Activated CD4-positive, alpha-beta T cell treated with anti-CD3 and anti-CD28 coated beads for 36 hours (primary cell): ENCODE data around the gene CRYBB1. TPM values are rescaled to one million over a fixed set of nuclear protein-coding genes. Genes with fewer than 3 reads are reported as not detected.

Source experiments
- ATAC-seq: fragments of 200-7000 bp; cut with Tn5 transposase; one replicate; pipeline ENCODE4 v1.10.0; 2021; ENCODE audit warnings: mild to moderate bottlenecking, moderate library complexity
- CTCF ChIA-PET: fragments of 350-600 bp; sonication (Branson Sonifier 250); formaldehyde crosslinking; loops from one replicate; lab custom pipeline; 2021; ENCODE audit warnings: antibody characterized with exemption; lab: Charles Lee
- POLR2A ChIA-PET: fragments of 350-600 bp; sonication (Branson Sonifier 250); formaldehyde crosslinking; loops from one replicate; lab custom pipeline; 2021; ENCODE audit warnings: antibody characterized with exemption, inconsistent platforms; lab: Charles Lee
- DNase-seq: peaks from one replicate; pipeline ENCODE4 v3.0.0-alpha.2; 2020
- H3K27ac Mint-ChIP-seq: one replicate; pipeline ENCODE4 v1.8.0; 2021; ENCODE audit warnings: mixed read lengths
- H3K27me3 Mint-ChIP-seq: one replicate; pipeline ENCODE4 v1.8.0; 2021; ENCODE audit warnings: mixed read lengths
- H3K36me3 Mint-ChIP-seq: one replicate; pipeline ENCODE4 v1.8.0; 2021; ENCODE audit warnings: low read depth, mixed read lengths
- H3K4me1 Mint-ChIP-seq: one replicate; pipeline ENCODE4 v1.8.0; 2021; ENCODE audit warnings: mixed read lengths
- H3K4me3 Mint-ChIP-seq: one replicate; pipeline ENCODE4 v1.8.0; 2021; ENCODE audit warnings: mild to moderate bottlenecking, moderate library complexity, mixed read lengths
- H3K9me3 Mint-ChIP-seq: one replicate; pipeline ENCODE4 v1.8.0; 2021; ENCODE audit warnings: low read depth, mixed read lengths
- intact Hi-C, 2 experiments: fragments of 100-400 bp; cut with DNase I in 1 of 2; cut with micrococcal nuclease in 1 of 2; formaldehyde crosslinking; loops; one replicate each; pipeline versions ENCODE4 v1.14.2 to v1.15.1; 2022 to 2024; cut with DNase I, micrococcal nuclease
- total RNA-seq, 2 experiments: library from RNA; stranded (reverse); gene quantifications; one replicate each; pipeline ENCODE4 v1.2.3, GENCODE V29; 2021

The CRYBB1 gene
- total RNA-seq, 2 experiments from 2014 or later: not detected

DNA sequence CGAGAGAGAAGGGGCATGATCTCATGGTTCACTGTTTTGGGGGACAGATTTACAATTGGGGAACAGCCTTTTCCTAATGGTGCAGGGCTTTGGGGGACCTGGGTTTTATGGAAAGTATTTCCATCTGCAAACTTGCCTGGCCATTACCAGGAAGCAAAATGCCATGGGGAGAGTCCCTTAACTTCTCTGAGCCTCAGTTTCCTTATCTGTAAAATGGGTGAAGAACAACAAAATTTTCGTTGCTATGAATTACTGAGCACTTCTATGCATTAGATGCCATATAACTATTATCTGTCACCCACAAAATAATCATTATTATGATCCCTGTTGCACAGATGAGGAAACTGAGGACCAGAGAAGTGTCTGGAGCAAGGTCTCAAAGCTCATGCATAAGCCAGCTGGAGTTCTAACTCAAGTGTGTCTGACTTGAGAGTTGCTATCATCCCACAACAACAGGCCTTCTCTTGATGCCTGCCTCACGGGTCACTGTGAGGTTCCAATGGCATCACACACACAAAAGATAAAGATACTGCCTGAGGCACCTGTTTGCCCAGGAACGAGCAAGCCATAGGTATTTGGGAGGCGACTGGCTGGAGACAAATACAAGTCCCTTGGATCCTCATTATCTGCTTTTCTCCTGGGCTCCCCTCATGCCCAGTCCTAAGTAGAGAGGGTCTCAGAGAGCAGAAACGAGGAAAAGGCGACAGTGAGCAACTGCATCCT lies 43.7 kb downstream of the CRYBB1 start:
- H3K4me1 Mint-ChIP-seq: peaks cover 18% of the 10 kb centered on the region

DNA sequence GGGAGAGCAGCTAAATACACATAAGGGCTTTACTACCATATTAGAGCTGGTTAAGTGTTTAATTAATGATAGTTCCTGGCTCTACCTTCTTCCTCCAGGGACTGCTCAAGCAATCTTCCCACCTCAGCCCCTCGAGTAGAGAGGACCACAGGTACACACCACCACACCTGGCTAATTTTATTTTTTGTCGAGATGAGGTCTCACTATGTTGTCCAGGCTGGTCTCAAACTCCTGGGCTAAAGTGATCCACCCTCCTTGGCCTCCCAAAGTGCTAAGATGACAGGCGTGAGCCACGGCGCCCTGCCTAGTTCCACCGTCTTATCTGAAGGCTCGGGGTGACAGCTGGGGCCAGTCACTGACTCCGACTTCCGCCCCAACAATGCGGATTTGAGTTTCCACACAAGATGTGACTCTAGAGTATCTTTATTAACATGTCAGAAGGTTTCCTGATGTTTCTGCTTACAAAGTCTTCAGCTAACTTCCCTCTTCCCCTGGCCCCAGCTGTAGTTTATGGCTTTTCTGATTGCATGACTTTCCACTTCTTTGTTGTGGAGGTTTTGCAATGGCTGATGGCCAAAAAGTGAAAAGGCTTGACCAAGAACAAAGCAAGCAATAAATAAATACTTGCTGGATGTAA lies 44.7 kb downstream of the CRYBB1 start:
- peak; percentile 33 for ATAC-seq
- CTCF ChIA-PET: no interaction called here
- H3K4me1 Mint-ChIP-seq: peaks cover 15% of the 10 kb centered on the region

More for the DNA sequence above, 43.7 kb downstream of the CRYBB1 start:
- POLR2A ChIA-PET: no interaction called here
- intact Hi-C loops: no loop called here
- Mint-ChIP-seq H3K27ac (peak overlapping the region; percentile 27), H3K36me3 (peaks cover 6% of the 10 kb centered on the region), H3K4me3 (no peak overlapping the region), H3K27me3 (no peaks in the 10 kb centered on the region), H3K9me3 (no peaks in the 10 kb centered on the region)
- CTCF ChIA-PET: interaction anchor here (0.5 kb wide), 1 partner anchor 23 kb away, joined by 3 read pairs; no protein-coding TSS in a partner anchor
- DNase-seq (no peak), ATAC-seq (no peak)

DNA sequence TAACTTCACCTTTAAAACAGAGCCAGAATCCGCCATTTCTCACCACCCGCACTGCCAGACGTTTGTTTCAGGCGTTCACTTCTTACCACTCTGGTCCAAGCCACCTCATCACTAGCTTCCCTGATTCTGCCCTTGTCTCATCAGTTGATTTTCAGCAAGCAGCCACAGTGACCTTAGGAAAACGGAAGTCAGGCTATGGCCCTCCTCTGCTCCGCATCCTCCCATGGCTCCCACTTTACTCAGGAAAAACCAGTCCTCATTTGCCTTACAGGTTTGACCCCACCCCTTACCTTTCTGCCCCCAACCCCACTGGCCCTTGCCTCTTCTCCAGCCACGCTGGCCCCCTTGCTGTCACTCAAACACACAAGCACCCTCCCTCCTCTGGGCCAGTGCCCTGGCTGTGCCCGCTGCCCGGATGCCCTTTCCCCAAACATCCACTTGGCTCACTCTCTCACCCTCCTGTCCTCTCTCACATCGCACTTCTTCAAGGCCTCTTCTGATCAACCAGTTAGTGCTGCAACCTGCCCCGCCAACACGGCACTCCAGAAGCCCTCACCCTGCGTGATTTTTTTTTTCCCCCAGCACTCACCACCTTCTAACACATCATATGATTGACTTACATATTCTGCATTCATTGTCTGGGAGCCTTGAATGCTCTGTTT lies 46.8 kb downstream of the CRYBB1 start:
- no peak for DNase-seq
- Mint-ChIP-seq H3K9me3 (no peaks in the 10 kb centered on the region), H3K27me3 (no peaks in the 10 kb centered on the region), H3K4me3 (no peak overlapping the region), H3K36me3 (peaks cover 6% of the 10 kb centered on the region), H3K27ac (no peak overlapping the region), H3K4me1 (peaks cover 16% of the 10 kb centered on the region)
- ATAC-seq: no peak
- intact Hi-C loops: no loop called here
- POLR2A ChIA-PET: interaction anchor here (0.7 kb wide), 1 partner anchor 89 kb away, joined by 3 read pairs; no protein-coding TSS in a partner anchor
- CTCF ChIA-PET: interaction anchor here (0.6 kb wide), 1 partner anchor 294 kb away, joined by 3 read pairs; no protein-coding TSS in a partner anchor

More for the DNA sequence above, 44.7 kb downstream of the CRYBB1 start:
- POLR2A ChIA-PET: no interaction called here
- H3K36me3 Mint-ChIP-seq: peaks cover 8% of the 10 kb centered on the region
- peak; percentile 44 for DNase-seq
- H3K27ac Mint-ChIP-seq: peak overlapping the region; percentile 10
- H3K4me3 Mint-ChIP-seq: no peak overlapping the region
- H3K27me3 Mint-ChIP-seq: no peaks in the 10 kb centered on the region
- intact Hi-C loops: no loop called here
- no peaks in the 10 kb centered on the region for H3K9me3 Mint-ChIP-seq

DNA sequence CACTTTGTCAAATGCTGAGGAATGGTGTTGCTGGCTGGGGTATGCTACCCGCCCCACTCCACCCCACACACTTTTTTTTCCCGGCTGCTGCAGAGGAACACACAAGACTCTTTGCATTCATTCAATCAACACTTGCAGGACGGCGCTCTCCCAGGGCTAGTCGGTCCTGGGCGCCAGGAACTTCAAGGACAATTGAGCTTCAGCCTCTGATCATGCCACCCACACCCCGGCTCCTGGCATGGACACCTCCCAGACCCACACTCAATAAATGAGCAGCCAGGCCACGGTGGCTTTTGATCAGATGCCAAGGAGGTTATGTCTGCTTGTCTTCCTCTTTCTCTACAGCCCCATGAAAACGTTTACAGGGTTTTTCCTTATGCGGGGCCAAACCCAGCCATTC lies 47.7 kb downstream of the CRYBB1 start:
- POLR2A ChIA-PET: interaction anchor here (0.7 kb wide), 1 partner anchor 88 kb away, joined by 3 read pairs; no protein-coding TSS in a partner anchor
- DNase-seq (no peak), ATAC-seq (no peak)
- H3K9me3 Mint-ChIP-seq: no peaks in the 10 kb centered on the region
- H3K36me3 Mint-ChIP-seq: peaks cover 6% of the 10 kb centered on the region
- CTCF ChIA-PET: no interaction called here
- no peaks in the 10 kb centered on the region for H3K27me3 Mint-ChIP-seq
- intact Hi-C loops: no loop called here
- no peak overlapping the region for H3K4me3 Mint-ChIP-seq
- H3K27ac Mint-ChIP-seq: no peak overlapping the region
- peaks cover 16% of the 10 kb centered on the region for H3K4me1 Mint-ChIP-seq

DNA sequence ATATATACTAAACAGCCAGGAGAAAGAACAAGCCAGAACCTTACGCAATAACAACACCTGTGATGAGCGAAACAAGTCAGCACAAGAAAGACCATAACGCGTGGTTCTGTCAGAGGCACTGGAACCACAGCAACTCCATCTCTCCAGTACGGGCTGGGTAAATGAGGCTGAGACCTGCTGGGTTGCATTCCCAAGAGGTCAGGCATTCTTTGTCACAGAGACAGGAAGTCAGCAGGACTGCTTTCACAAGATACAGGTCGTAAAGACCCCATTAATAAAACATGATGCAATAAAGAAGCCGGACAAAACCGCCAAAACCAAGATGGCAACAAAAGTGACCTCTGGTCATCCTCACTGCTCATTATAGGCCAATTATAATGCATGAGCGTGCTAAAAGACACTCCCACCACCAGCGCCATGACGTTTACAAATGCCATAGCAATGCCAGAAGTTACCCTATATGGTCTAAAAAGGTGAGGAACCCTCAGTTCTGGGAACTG lies 49.6 kb downstream of the CRYBB1 start:
- CTCF ChIA-PET: interaction anchor here (0.9 kb wide), 1 partner anchor 66 kb away, joined by 3 read pairs; no protein-coding TSS in a partner anchor
- no peaks in the 10 kb centered on the region for H3K9me3 Mint-ChIP-seq
- DNase-seq (no peak), ATAC-seq (no peak)
- H3K4me3 Mint-ChIP-seq: no peak overlapping the region
- no peak overlapping the region for H3K27ac Mint-ChIP-seq
- intact Hi-C loops: no loop called here
- peaks cover 6% of the 10 kb centered on the region for H3K36me3 Mint-ChIP-seq
- H3K4me1 Mint-ChIP-seq: peaks cover 9% of the 10 kb centered on the region
- POLR2A ChIA-PET: no interaction called here
- no peaks in the 10 kb centered on the region for H3K27me3 Mint-ChIP-seq

DNA sequence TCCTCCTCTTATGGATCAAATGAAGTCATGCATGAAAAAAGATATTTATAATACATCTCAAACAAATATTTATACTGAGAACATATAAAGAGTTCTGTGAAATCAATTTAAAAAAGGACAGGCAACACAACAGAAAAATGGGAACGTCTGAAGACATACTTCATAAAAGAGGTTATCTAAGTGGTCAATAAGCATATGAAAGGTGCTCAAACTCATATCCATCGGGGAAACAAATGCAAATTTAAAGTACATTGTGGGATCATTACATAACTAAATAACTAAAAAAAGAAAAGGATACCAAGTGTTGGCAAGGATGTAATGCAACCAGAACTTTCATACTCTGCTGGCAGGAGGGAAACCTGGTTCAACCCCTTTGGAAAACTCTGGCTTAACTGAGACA lies 50.2 kb downstream of the CRYBB1 start:
- Mint-ChIP-seq H3K27ac (no peak overlapping the region), H3K4me3 (no peak overlapping the region), H3K36me3 (peaks cover 6% of the 10 kb centered on the region), H3K27me3 (no peaks in the 10 kb centered on the region), H3K9me3 (no peaks in the 10 kb centered on the region), H3K4me1 (peaks cover 4% of the 10 kb centered on the region)
- no peak for ATAC-seq
- no peak for DNase-seq
- intact Hi-C loops: no loop called here
- ChIA-PET CTCF (no interaction called here), POLR2A (no interaction called here)

DNA sequence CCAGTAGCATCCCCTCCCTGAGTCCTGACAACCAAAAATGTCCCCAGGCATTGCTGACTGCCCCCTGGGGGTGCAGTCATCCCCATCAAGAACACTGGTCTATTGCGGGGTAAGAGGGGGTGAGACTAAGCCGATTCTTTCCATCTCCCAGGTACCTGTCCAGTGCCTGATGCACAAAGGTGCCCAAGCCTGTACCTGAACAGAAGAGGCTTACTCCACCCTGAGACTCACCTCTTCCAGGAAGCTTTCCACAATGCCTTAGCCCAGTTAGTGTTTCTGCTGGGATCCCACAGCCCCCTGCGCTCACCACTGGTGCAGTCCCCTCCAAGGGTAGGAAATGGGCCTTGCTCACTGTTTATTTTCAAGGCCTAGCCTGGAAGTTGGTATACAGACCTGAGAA lies 50.8 kb downstream of the CRYBB1 start:
- Mint-ChIP-seq H3K27me3 (no peaks in the 10 kb centered on the region), H3K27ac (no peak overlapping the region), H3K4me3 (no peak overlapping the region), H3K36me3 (peaks cover 6% of the 10 kb centered on the region), H3K9me3 (no peaks in the 10 kb centered on the region), H3K4me1 (peaks cover 4% of the 10 kb centered on the region)
- no peak for ATAC-seq
- ChIA-PET POLR2A (no interaction called here), CTCF (interaction anchor here (0.8 kb wide), 1 partner anchor 19 kb away, joined by 3 read pairs; no protein-coding TSS in a partner anchor)
- no peak for DNase-seq
- intact Hi-C loops: no loop called here

DNA sequence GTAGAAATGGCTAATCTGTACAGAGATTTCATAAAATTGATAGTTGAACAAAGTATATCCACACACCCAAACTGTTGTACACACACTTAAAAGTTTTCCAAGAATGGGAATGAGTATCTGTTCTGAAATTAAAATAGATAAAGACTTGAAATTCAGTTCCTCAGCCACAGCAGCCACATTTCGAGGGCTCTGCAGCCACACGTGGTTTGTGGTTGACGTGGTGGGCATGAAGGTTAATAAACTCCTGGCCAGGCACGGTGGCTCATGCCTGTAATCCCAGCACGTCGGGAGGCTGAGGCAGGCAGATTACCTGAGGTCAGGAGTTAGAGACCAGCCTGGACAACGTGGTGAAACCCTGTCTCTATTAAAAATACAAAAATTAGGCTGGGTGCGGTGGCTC lies 51.9 kb downstream of the CRYBB1 start:
- Mint-ChIP-seq H3K36me3 (peaks cover 6% of the 10 kb centered on the region), H3K27ac (no peak overlapping the region), H3K4me3 (no peak overlapping the region), H3K27me3 (no peaks in the 10 kb centered on the region), H3K9me3 (no peaks in the 10 kb centered on the region), H3K4me1 (peaks cover 4% of the 10 kb centered on the region)
- DNase-seq (no peak), ATAC-seq (no peak)
- ChIA-PET POLR2A (no interaction called here), CTCF (interaction anchor here (0.5 to 0.6 kb wide), 2 partner anchors 23 to 169 kb away, joined by 3 read pairs; no protein-coding TSS in a partner anchor)
- intact Hi-C loops: no loop called here

DNA sequence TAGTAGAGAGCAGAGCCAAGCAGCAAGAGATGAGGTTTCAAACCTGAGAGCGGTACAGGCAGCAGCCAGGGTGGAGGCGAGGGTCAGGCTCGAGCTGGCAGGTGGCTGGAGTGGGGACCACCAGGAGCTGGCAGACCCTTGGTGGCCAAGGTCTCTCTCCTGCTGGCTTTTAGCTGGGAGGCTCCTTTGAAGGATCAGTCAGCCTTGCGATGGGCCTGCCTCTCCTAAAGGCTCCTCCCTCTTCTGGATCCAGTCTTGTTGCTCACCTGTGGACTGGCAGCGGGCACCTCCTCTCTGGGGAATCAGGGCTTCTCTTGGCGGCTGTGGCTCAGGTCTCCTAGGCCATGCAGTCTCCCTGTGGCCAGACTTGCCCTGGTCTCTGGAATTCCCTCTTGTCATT lies 52.6 kb downstream of the CRYBB1 start:
- Mint-ChIP-seq H3K4me3 (no peak overlapping the region), H3K27me3 (no peaks in the 10 kb centered on the region), H3K27ac (no peak overlapping the region), H3K36me3 (peaks cover 2% of the 10 kb centered on the region), H3K9me3 (no peaks in the 10 kb centered on the region), H3K4me1 (peaks cover 4% of the 10 kb centered on the region)
- DNase-seq (no peak), ATAC-seq (no peak)
- CTCF ChIA-PET: interaction anchor here (0.6 kb wide), 2 partner anchors 24 to 30 kb away, joined by 3 to 4 read pairs; no protein-coding TSS in a partner anchor
- intact Hi-C loops: no loop called here
- POLR2A ChIA-PET: no interaction called here

DNA sequence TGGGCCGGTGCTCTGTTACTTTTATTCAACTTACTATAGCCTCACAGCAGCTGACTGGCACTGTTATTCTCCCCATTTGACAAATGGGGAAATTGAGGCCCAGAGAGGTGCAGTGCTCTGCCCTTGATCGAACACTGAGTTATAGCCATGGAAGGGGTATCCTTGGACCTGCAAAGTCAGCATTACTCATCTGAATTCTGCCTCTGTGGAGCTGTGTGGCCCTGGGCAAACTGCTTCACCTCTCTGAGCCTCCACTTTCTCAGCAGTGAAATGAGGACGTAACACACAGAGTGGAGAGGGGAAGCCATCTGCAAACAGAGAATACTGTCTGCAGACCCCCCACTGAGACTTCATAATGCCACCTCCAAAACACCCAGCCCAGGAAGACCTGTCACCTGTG lies 53.2 kb downstream of the CRYBB1 start:
- H3K27me3 Mint-ChIP-seq: no peaks in the 10 kb centered on the region
- DNase-seq: no peak
- H3K9me3 Mint-ChIP-seq: no peaks in the 10 kb centered on the region
- H3K36me3 Mint-ChIP-seq: peaks cover 2% of the 10 kb centered on the region
- H3K4me3 Mint-ChIP-seq: no peak overlapping the region
- no peak for ATAC-seq
- peaks cover 4% of the 10 kb centered on the region for H3K4me1 Mint-ChIP-seq
- H3K27ac Mint-ChIP-seq: no peak overlapping the region
- ChIA-PET POLR2A (no interaction called here), CTCF (no interaction called here)
- intact Hi-C loops: no loop called here

DNA sequence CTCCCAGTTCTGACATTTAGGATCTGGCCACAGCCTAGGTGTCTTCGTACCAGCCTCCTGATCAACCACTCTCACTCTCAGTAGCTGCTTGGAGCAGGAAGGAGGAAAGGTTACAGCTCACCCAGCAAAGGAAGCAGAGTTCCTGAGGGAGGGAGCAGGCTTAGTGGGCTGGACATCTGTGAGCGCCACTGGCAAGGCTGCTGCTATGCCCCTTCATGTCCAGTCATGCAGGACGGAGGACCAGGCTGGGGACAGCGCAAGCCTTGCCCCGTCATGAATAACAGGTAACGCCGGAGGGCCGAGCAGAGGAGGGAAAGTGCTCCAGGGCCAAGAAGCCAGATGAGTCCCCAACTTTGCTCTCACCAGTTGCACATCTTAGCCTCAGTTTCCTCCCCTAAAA lies 53.6 kb downstream of the CRYBB1 start:
- no peak overlapping the region for H3K4me3 Mint-ChIP-seq
- intact Hi-C loops: no loop called here
- H3K27me3 Mint-ChIP-seq: no peaks in the 10 kb centered on the region
- DNase-seq: no peak
- H3K9me3 Mint-ChIP-seq: no peaks in the 10 kb centered on the region
- ATAC-seq: no peak
- ChIA-PET POLR2A (no interaction called here), CTCF (no interaction called here)
- peaks cover 4% of the 10 kb centered on the region for H3K4me1 Mint-ChIP-seq
- no peak overlapping the region for H3K27ac Mint-ChIP-seq
- H3K36me3 Mint-ChIP-seq: peaks cover 2% of the 10 kb centered on the region
